H4 (cell line): ENCODE data around the gene DCAF12. TPM values are rescaled to one million over a fixed set of nuclear protein-coding genes. Genes with fewer than 3 reads are reported as not detected.
"Not testable (repeated sequence)": the region's sequence is repeated elsewhere in the genome, so short reads cannot be mapped to it uniquely, and the experiment has no call there.

Experiments used
- DNase-seq: peaks from one replicate; pipeline ENCODE4 v3.0.0-alpha.2; 2015; ENCODE audit warnings: low spot score
- total RNA-seq: library from RNA; depleted of rRNA; stranded (reverse); fragments of >200 nt; shearing (Covaris generic); gene quantifications from 2 replicates; pipeline ENCODE4 v1.2.3, GENCODE V29; 2014; rRNA removed

The DCAF12 gene
- total RNA-seq, 1 experiment from 2014 or later = 38.8 TPM

DNA sequence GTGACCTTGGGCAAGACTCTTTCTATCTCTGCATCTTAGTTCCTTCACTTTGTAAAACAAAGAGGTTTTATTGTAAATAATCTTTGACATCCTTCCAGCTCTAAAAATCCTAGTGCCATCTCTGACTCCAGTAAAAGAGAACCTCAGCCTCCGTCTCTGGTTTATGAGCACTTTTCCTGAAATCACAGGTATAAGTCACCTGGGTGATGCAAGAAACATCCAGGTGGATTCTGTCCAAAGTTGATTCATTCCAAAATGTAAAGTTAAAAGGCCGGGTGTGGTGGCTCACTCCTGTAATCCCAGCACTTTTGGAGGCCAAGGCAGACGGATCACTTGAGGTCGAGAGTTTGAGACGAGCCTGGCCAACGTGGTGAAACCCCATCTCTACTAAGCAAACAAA lies 56.7 kb downstream of the DCAF12 start:
- no peak for DNase-seq

DNA sequence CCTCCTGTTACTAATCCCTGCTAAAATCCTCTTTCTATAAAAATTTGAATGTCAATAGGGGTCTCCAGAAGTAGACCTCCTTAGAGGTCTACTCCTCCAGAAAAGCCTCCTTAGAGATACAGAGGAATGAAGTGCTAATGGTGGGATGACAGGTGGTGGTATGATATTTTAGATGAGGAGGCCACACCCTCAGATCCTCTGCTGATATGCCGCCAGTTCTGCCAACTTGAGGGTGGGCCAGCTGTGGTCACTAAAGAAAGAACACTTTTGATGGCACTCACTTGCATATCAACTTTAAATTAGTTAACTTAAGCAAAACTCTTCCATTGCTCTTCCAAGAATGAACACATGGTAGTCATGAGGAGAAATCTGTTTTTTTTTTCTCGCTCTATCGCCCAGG lies 61.0 kb downstream of the DCAF12 start:
- no peak for DNase-seq

DNA sequence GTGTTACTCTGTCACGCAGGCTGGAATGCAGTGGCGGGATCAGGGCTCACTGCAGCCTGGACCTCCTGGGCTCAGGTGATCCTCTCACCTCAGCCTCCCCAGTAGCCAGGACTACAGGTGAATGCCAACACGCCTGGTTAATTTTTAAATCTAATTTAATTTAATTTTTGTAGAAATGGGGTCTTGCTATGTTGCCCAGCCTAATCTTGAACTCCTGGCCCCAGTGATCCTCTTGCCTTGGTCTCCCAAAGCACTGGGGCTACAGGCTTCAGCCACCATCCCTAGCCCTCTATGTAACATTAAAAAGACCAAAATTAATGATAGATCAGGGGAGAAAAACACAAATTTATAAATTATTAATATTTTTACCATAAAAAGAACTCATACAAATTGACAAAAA lies 66.5 kb downstream of the DCAF12 start:
- no peak for DNase-seq

DNA sequence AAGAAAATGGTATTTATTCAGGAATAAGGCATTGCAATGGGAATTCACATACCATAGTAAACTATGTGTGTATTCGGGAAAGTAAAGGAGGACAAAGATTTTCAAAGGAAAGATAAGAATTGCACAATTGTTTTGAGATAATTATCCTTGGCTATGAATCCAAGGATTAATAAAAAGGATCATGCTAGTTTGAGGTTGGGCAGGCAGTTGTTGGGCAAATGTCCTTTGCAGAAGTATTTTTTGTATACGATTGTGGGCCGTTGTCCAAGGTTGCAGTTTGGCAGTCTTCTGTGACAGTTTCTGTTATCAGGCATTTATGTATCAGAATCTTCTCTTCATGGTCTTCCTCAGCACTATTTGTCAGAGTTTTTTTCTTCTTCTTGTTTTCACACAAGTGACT lies 67.2 kb downstream of the DCAF12 start:
- no peak for DNase-seq

DNA sequence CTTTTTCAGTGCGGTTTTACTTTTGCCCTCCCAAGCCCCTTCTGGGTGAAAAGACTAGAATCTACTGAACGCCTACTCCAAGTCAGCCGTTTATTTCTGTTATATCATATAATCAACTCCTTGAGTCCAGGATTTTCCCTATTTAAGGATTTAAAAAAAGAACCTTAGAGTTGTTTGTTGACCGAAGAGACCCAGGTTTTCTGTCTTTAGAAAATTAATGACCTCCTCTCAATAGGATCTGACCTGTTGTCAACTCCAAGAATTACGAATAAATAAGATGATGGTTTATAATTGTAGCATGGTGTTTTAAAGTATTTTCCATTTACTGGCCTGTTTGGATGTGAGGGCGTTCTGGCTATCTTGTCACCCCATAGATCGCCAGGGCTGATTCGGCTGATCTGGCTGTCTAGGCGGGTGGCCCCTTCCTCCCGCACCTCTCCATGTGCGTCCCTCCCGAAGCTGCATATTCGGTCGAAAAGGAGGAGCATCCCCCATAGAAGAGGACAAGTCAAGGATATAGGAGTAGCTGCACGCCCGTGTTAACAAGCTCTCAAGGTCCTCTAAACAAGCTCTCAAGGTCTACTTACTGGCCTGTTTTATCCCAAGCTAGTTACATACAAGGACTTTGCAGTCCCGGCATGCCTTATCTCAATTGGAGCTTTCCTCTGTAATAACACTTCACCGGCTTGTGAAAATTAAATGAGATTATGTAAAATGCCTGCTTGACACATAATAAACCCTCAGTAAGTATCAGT lies 76.7 kb downstream of the DCAF12 start:
- DNase-seq = no peak

DNA sequence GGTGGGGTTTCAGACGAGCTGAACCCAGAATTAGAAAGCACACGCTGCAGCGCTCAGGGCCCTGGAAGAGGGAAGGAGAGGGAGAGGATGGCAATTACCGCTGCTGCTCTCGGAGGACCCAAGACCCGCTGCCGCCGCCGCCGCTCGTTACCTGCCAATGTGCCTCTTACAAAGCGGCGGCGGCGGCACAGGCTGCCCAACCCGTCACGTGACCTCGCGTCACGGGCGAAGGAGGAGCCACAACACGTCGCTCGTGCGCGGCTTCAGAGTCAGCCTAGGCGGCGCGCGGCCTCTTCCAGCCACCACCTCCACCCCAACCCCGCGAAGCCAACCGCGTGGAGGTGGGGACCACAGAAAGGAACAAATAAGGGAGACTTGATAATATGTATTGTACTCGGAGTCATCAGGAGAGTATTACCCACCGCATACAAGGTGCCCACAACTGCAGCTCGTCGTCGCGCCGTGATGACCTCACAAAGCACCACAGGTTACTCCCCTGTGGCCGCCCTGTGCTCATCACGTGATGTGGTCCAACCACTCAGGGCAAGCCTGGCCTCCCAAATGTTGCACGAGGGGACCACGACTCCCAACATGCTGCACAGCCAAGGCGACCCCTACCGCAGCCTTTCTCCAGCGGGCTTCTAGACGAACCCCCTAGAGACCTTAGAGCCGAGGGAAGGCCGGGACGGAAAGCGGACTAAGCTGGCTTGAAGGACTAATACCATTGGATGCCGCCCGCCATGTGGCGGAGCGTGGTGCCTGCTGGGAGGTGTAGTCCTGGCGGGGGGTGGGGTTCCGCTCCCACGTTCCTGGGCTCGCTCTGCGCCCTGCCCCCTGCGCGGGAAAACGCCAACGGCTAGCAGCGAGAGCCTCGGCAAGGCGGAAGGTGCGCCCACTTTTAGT lies 77.5 kb downstream of the DCAF12 start, which contains the start of gene UBAP2:
UBAP2 (minus strand) TSS at position 161 of the 903 bp plus-strand sequence. CDS start 31,739 bp downstream, outside the sequence.
- DNase-seq = peak; percentile 99

DNA sequence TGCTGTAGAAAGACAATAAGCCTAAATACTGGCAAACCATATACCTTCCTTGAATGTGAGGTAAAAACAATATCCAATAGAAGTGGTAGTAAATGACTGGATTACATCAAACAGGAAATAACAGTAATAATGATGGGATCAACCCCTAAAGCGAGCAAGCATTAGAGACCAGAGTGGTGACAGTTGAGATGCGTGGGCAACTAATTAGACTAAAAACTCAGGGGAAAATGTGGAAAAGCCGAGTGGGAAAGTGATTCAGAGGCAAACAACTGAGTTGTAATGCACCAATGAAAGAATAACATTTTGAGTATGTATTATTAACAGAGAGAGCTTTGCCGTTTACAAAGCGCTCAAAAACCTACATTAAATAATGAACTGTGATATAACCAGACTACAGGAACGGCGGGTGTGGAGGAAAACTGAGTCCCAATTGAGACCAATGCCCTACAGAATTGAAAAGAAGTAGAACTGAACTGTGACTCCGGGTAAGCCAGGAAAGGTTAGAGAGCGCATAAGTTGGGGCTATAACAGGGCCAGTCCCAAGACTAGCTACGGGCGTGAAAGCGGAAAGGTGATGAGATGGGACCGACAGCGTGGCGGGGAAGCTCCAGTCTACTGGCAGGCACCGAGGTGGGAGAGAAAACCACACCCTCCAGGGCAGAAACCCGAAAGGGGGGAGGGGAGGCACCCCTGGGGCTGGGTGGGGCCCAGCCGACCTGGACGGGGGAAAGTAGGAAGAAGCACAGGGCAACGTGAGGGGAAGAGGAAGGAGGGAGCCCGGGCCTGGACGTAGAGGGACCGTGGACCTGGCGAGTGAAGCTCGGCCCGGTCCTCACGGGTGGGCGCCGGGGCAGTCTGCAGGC lies 78.4 kb downstream of the DCAF12 start:
- no peak for DNase-seq

DNA sequence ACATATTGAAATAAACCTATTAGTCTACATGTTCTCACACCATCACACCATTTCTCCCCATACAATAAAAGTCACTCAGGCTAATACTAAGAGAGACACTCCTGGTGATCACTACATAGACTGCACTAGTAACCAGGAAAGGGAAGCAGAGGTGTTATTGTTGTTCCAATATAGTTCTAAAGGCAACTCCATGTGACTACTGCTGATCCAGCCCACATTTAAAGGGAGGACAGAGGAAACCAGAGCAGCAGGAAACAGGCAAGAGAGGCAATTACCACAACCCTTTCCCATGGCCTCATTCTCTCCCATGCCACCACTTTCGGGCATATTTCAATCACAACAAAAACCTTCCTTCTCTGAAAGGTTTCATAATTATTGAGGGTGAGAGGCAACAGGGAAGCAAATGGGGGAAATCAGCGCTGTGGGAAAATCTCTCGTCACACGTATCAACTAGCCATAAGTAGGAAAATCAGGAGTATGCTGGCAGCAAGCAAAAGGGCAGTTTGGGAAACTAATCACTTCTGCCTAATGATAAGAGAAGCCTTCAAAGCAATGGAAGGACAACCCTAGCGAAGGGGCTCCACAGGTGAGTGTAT lies 79.6 kb downstream of the DCAF12 start:
- DNase-seq = no peak

DNA sequence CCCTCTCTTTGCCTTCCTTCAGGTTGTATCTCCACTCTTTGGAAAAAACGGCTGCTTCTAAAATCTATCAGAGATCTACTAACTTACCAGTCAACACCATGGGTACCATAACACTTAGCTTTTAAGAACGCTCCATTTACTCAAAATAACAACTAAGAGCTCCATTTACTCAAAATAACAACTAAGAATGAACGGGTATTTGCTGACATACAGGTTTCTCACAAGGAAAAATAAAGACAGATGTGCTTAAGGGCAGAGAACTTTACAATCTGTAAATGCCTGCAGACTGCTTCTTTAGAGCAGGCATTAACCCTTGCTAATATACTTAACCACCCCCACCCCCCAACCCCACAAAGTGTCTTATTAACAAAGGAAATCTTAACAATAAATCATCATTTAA lies 80.6 kb downstream of the DCAF12 start:
- no peak for DNase-seq

DNA sequence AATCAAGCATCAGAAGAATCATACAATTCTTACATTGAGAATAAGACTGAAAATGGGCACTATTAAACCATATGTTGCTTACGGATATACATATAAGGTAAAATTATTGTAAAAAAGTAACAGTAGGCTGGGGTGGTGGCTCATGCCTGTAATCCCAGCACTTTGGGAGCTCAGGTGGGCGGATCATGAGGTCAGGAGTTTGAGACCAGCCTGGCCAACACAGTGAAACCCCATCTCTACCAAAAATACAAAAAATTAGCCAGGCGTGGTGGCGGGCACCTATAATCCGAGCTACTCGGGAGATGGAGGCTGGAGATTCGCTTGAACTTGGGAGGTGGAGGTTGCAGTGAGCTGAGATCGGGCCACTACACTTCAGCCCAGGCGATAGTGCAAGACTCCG lies 84.4 kb downstream of the DCAF12 start:
- DNase-seq = not testable (repeated sequence)

DNA sequence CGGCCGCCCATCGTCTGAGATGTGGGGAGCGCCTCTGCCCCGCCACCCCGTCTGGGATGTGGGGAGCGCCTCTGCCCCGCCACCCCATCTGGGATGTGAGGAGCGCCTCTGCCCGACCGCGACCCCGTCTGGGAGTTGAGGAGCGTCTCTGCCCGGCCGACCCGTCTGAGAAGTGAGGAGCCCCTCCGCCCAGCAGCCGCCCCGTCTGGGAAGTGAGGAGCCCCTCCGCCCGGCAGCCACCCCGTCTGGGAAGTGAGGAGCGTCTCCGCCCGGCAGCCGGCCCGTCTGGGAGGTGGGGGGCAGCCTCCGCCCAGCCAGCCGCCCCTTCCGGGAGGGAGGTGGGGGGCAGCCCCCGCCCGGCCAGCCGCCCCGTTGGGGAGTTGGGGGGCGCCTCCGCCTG lies 87.6 kb downstream of the DCAF12 start:
- DNase-seq = not testable (repeated sequence)

DNA sequence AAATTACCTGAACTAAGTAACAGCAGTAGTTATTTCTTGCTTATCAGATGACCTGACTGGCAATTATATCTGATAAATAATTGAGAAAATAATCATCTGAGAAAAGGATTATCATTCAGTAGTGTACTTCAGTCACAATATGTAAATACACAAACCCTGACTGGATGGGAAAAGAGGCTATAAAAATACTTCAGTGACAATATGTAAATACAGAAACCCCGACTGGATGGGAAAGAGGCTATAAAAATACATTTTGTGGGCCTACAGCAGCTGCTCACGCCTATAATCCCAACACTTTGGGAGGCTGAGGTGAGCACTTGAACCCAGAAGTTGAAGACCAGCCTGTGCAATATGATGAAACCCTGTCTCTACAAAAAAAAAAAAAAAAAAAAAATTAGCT lies 88.9 kb downstream of the DCAF12 start:
- DNase-seq = no peak

DNA sequence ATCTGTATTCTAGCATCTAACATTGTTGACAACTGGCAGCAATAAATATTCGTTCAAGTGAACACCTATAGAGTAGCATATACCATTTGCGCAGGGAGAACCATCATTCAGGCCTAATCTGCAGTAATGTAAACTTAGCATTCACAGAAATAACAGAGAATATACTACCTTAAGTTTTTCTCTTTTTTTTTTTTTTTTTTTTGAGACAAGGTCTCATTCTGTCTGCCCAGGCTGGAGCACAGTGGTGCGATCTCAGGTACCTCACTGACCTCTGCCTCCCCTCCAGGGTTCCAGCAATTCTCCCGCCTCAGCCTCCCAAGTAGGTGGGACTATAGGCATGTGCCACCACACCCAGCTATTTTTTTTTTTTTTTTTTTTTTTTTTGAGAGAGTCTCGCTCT lies 89.9 kb downstream of the DCAF12 start:
- DNase-seq = no peak

Other genes with a start within 250 kb of the DCAF12 start
- 6.9 and 12.1 TPM in 2 replicates for gene UBAP2, start 77.8 kb downstream of the DCAF12 start, total RNA-seq
- 32.8 and 43.4 TPM in 2 replicates for gene UBAP1, start 52.3 kb upstream of the DCAF12 start, total RNA-seq
- gene KIF24, start 202.6 kb upstream of the DCAF12 start, total RNA-seq = 5.5 and 5.9 TPM in 2 replicates
- gene NUDT2, start 202.9 kb upstream of the DCAF12 start, total RNA-seq = 71.9 and 75.3 TPM in 2 replicates